GM19023 (cell line): ENCODE data around the gene COL26A1.
"Not testable (repeated sequence)": the region's sequence is repeated elsewhere in the genome, so short reads cannot be mapped to it uniquely, and the experiment has no call there.

ENCODE experiments used
- ATAC-seq: cut with Tn5 transposase; IDR thresholded peaks from one replicate; pipeline ENCODE4 v1.9.1; 2021; ENCODE audit warnings: mild to moderate bottlenecking, moderate library complexity; ENCODE audit not compliant: unreplicated experiment

COL26A1 gene

DNA sequence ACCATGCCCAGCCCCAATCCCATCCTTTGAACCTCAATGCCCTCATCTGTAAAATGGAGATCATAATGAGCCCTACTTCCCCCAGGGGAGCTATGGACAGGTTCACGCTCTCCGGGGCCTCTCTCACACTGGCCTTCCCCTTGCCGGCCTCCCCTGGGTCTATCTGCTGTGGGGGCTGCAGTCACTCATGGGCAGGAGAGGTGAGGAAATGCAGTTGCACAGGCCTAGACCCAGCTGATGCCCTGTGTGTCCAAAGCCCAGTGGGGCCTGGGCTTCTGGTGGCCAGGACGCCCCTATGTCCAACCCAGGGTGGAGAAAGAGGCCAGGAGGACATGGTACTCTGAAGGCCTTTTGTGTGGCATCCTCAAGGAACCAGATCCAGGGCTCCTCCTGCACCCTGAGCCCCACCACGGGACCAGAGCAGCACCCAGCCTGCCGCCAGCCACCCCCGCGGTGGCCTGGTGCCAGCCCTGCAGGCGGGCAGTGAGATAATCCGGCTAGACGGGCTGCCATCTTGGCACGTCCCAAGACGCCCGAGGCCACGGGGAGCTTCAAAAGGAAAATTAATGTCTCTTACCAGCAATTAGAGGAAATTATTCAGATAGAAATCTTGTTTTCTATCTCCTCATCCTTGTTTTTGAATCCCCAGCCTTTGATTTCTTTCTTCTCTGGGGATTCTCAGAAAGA, 227.4 kb downstream of the COL26A1 start:
- no peak for ATAC-seq

- ATAC-seq: no peak
Measured at GRCh38 chr7:101590663-101591435, 228.2 kb downstream of the COL26A1 start.

GRCh38 chr7:101591504-101591903, 228.8 kb downstream of the COL26A1 start:
- ATAC-seq: no peak

DNA sequence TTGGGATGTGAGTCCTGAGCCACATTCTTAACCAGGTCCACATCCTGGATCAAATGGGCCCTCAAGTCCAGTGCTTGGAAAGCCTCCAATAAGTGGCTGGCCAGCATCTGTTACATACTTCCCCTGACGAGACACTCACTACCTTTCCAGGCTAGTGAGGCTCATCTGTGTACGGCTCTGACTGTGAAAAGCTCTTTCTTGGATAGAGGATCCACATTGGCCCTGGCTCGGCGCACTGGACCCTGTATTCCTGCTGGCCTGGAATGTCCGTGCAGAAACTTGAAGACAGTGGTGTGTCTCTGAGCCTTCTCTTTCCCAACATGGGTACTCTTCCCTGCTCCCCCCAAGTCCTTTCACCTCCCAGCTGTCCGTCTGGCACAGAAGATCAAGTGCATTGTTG, 230.9 kb downstream of the COL26A1 start:
- ATAC-seq: no peak

DNA sequence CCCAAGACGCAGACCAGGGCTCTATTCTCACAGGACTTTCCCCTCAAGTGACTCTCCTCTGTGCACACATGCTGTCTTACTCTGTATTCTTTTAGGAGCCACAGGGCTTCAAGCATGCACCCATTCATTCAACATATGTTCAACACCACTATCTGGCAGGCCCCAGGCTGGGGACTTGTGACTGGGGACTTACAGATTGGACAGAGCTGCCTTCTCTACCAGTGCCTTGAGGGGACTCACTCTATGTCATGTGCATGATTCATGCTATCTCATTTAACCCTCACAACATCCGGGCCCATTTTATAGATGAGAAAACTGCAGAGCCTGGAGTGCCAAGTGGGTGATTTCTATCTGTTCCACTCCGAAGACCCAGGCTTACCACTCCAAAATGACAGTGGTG, 232.1 kb downstream of the COL26A1 start:
- no peak for ATAC-seq

- ATAC-seq: no peak
Measured at GRCh38 chr7:101595246-101595645, 232.6 kb downstream of the COL26A1 start.

DNA sequence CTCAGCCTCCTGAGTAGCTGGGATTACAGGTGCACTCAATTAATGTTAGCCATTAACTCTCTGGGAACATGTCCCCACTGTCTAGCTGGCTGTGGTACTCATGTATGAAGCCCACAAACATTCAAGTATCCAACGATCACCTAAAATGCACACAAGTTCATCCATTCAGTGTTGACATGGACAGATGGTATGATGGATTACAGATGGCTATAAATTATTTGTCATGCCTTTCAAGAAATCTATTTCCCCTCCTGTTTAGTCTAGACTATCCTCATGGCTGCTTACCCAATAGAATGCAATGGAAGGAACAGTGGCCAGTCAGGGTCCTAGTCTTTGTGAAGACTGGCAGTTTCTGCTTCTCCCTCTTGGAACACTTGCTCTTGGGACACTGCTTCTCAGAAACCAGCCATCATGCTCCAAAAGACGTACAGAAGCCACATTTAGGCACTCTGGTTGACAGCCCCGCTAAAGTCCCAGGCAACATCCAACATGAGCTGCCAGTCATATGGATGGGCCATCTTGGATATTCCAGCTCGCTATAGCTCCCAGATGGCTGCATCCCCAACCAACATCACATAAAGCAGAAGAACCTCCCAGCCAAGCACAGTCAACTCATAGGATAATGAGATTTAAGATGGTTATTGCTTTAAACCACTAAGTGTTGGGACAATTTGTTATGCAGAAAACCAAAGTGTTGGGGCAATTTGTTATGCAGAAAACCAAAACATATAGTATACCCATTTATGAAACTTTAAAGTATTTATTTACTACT, 233.3 kb downstream of the COL26A1 start:
- ATAC-seq: no peak

DNA sequence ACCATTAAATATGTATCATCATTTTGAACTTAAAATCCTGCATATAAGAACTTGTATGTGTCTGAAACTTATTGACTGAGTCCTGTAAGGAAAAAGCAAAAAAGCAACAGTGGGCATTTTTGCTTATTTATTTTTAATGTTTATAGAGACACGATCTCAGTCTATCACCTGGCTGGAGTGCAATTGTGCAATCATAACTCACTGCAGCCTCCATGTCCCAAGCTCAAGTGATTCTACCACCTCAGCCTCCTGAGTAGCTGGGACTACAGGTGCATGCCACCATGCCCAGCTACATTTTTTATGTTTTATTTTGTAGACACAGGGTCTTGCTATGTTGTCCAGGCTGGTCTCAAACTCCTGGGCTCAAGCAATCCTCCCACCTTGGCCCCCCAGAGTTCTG, 234.2 kb downstream of the COL26A1 start:
- ATAC-seq: no peak

DNA sequence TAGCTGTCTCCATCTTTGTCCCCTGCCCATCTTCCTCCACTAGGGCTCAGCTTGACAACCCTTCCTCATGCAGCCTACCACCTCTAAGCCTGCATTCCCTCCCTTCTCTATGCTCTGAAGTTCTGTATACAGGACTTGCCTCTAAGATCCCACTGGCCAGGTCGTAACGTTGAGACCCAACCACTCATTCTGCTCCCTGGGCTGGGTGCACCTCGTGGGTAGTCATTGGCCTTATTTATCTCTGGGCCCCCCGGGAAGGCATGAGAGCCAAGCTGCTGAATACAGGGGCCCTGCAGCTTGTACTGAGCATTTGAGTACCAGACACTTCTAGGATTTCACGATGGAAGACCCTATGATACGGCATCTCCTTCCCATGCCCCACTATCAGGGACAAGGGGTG, 235.3 kb downstream of the COL26A1 start:
- no peak for ATAC-seq

DNA sequence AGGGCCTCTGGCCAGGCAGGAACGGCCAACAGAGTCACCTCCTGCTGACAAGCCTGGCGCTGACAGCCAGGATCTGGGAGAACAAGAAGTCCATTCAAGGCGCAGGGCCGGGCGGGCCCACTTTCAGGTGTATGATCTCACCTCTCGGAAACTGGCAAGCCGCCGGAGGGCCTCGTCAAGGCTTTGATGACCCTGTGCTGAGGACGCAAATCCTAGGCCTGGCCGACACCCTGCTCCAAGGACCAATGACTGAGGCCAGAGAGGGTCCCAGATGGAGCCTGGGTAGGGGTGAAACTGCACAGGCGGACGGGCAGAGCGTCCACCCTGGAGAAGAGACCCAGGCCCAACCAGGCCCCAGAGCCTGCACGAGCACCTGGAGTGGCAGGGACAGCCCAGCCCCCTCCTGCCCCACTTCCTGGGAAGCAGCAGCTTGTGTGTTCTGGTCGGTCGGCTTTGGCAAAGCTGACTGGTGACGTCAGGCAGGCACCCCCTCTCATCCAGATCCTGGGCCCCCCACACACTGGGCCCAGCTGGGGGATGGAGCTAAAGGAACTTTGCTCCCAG, 235.8 kb downstream of the COL26A1 start:
- no peak for ATAC-seq

DNA sequence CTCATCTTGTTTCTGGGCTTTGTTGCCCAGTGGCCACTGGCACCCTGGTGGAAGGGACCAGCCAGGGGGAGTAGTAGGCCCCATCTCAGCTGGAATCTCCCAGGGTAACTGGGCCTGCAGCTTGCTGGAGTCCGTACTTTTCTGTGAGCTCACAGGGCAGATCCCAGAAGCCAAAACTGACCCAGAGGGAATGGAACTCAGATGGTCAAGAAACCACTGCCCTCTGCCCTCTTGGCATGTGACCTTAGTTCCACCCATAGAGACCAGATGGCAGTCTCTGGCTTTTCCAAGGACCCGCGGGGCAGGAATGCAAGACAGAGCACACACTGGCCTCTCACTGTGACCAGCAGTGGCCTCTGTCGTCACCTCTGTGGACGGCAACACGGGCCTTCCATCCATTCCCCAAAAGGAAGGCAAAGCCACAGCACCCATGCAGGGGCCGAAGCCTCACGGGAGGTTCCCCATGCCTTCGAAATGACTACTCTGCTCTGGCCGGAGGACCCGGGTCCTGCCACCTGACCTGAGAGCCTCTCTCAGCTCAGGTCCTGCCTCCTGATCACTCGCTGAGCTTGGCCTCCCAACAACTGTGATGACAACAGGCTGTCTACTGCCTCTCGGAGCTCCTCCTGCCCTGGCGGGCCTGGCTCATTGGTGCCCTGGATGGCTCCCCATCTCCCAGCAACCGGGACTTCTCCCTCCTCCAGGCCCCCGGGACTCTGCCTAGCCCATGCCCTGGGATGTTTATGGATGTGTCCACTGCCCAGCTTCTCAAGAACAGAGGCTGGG, 236.5 kb downstream of the COL26A1 start:
- ATAC-seq: no peak

GRCh38 chr7:101599787-101600186, 237.1 kb downstream of the COL26A1 start:
- no peak for ATAC-seq

GRCh38 chr7:101602082-101602481, 239.4 kb downstream of the COL26A1 start:
- no peak for ATAC-seq

GRCh38 chr7:101602484-101603241, 240.0 kb downstream of the COL26A1 start:
- no peak for ATAC-seq

GRCh38 chr7:101604331-101604933, 241.8 kb downstream of the COL26A1 start:
- no peak for ATAC-seq

DNA sequence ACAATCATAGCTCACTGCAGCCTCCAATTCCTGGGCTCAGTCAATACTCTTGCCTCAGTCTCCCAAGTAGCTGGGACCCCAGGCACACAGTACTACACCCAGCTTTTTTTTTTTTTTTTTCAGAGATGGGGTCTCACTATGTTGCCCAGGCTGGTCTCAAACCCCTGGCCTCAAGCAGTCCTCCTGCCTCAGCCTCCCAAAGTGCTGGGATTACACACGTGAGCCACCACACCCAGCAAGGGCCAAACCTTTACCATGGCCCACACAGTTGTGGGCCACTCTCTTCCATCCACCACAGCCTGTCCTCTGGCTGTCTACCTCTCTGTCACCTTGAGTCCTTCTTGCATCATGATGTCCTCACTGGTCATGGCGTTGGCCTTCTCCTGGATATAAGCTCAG, 242.3 kb downstream of the COL26A1 start:
- not testable (repeated sequence) for ATAC-seq

- no peak for ATAC-seq
Measured at GRCh38 chr7:101605611-101606497, 243.2 kb downstream of the COL26A1 start.

- ATAC-seq: no peak
Measured at GRCh38 chr7:101606498-101606923, 243.8 kb downstream of the COL26A1 start.
